SW 1271 (cell line): ENCODE measurements around the gene ZFP14.

Experiments used
- DNase-seq, 2 experiments: peaks; one replicate each; lab custom pipeline; 2025; lab: John Stamatoyannopoulos, UW

The ZFP14 gene

DNA sequence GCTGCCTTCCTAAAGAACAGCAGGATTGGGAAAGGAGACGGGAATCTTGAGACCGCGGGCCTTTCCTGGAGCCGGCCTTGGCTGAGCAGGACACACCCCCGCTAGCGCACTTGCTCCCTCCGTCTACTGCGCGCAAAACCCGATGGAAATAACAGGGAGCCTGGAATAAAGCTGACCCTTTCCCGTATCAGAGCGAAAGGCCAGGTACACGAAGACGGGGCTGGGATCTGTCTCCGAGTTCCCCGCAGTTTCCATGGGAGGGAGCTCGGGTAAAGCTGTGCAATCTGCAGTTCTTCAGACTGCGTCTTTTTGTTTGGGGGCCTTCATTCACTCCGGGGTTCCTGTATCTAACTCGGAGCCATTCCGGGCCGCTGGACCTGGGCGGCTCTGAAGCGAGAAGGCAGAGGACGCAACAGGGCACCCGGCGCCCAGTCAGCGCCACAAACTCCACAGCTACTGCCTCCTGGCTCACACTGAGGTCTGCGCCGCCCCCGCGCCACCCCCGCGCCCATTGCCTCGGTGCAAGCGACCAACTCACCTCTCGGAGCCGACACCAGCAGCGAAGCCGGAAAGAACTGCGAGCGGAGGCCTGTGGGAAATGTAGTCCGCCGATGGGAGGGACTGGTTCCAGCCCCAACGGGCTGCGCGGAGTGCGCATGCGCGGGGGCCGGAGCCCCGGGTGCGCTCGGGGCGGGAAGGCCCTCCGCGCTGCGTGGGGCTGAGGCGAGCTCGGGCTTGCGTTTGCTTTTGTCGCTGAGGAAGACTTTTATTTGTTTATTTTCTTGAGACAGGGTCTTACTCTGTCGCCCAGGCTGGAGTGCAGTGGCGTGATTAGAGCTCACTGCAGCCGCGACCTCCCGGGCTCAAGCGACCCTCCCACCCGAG lies at the start of gene ZFP14:
TSS of gene ZFP14 (minus strand) at position 577 of the 885 bp plus-strand sequence. CDS start 11,309 bp downstream, outside the sequence.
- peak; percentile 75 to 89 for DNase-seq

DNA sequence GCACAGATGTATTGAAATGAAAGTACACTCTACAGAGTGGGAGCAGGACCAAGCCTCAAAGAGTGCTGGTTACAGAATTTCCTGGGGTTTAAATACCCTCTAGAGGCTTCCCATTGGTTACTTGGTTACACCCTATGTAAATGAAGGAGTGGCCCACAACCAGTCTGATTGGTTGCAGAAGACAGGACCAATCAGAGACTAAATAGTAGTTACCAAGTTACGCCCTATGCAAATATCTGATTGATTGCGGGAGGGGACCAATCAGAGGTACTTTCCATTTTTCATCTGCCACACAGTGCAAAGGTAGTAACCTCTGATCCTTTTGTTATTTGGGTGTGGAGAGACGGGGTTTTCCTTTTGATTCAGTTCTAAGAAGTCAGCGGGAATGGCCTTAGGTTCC lies 44.9 kb upstream of the ZFP14 start:
- no peak for DNase-seq

DNA sequence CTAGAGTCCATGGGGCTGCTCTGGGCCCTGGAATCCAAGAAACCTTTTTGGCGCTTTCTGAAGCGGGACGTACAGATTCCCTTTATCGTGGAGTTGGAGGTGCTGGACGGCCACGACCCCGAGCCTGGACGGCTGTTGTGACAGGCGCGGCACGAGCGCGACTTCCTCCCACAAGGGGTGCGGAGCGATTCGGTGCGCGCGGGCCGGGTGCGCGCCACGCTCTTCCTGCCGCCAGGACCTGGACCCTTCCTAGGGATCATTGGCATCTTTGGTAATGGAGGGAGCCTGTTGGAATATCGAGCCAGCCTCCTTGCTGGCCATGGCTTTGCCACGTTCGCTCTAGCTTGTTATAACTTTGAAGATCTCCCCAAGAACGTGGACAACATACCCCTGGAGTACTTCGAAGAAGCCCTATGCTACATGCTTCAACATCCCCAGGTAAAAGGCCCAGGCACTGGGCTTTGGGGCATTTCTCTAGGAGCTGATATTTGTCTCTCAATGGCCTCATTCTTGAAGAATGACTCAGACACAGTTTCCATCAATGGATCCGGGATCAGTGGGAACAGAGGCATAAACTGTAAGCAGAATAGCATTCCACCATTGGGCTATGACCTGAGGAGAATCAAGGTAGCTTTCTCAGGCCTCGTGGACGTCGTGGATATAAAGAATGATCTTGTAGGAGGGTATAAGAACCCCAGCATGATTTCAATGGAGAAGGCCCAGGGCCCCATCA lies 42.9 kb upstream of the ZFP14 start:
- no peak for DNase-seq

DNA sequence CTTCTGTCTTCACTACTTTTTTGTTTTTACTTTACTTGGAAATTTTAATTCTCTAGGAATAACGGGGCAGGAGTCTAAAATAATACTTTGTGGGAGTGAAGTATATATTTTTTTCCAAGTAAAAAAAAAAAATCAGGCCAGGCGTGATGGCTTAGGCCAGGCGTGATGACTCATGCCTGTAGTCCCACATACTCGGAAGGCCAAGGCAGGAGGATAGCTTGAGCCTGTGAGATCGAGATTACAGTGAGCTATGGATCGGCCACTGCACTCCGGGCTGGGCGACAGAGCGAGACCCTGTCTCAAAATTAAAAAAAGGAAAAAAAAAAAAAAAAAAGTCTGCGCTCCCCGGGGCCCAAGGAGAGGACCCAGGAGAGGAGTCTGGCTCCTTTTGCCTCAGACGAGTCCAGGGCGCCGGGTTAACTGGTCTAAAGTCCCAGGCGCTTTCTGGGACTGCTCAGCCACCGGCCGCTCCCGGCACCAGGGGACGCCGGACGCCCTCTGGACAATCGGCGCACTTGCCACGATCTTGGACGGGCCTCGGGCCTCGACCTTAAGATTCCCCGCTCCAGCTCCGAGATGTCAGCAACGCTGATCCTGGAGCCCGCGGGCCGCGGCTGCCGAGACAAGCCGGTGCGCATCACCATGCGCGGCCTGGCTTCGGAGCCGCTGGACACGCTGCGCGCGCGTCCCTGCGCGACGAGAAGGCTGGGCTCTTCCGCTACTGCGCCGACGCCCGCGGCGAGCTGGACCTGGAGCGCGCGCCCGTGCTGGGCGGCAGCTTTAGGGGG lies 42.2 kb upstream of the ZFP14 start:
- no peak for DNase-seq

DNA sequence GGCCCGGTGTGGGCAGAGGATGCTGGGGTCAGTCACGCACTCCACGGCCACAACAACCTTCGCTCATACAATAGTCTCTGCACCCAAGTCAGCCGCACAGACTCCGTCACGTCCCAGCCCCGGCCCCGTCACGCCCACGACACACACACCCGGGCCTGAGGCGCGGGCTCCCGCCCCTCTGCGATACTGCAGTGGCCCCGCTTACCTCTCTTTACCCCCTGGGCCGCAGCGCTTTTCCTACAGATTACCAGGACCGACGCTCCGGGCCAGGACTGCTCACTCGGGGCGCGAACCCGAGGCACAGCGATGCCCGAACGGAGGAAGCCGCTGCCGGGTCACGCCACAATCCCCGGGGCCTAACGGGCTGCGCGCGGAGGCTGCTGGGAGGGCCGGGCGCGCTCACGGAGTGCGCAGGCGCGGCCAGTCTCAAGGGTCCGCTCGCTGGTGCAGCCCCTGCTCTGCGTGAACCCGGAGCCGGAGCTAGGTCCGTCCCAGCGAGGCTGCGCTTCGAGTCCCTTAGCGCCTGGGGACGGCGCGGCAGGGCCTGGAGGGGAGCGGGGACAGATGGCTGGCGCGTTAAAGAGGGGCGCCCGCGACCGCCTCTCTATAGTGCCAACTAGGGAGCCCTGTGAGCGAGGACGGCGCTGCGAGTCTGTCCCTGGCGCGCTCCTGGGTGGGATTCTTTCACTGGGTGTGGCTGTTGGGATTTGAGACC lies 39.4 kb upstream of the ZFP14 start, which contains the start of gene ZFP82:
TSS of gene ZFP82 (minus strand) at position 358 of the 715 bp plus-strand sequence. CDS start 8,855 bp downstream, outside the sequence.
- DNase-seq, result peak; percentile 12 to 65

DNA sequence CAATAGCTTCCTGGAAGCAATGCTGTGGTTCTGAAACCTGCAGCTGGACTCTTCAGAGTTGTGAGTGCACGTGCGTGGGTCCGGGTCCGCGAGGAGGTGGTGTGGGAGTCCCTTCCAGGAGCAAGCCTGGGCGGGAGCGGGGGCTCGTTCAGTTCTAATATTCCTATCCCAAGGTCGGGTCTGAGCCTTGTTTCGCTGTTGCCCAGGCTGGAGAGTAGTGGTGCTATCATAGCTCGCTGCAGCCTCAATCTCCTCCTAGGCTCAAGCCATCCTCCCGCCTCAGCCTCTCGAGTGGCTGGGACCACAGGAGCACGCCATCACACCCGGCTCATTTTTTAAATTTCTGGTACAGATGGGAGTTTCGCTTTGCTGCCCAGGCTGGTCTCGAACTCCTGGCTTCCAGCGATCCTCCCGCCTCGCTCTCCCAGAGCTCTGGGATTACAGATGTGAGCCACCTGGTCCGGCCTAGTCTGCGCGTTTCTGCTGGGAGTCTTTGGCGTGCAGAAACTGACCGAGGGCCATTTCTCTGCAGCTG lies 38.8 kb upstream of the ZFP14 start:
- no peak for DNase-seq

DNA sequence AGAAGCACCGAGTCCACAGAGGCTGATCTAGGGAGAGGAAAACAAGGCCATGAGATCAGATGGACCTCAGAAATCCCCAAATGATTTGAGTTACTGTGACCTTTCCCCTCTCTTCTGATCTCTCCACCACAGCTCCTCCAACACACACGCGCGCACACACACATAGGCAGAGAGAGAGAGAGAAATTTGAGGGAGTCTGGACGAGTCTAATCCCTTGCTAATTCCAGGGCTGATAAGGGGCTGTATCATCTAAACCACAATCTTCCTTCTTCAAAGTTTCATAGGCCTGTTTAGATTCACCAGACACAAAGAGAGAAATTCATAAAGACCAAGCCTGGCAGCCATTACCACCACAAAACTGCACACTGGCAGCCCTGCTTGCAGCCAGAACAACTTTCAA lies 30.8 kb upstream of the ZFP14 start:
- DNase-seq, result no peak

DNA sequence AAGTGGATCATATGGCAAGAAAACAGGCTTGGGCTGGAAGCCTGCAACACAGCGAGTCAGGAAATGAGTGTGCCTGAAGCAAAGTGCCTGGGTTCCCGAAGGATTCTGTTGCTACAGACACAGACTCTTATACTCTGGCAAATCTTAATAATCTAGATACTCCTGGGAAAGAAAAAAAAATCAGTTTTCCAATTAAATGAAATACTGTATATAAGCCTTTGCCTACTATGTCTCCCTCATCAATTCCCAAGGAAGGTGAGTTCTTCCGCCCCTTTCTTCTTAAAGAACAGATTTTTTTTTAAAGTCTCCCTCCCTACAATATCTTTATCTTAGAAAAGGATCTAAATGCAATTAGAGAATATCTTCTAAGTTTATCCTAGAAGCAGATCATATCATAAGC lies 29.1 kb upstream of the ZFP14 start:
- DNase-seq, result no peak

DNA sequence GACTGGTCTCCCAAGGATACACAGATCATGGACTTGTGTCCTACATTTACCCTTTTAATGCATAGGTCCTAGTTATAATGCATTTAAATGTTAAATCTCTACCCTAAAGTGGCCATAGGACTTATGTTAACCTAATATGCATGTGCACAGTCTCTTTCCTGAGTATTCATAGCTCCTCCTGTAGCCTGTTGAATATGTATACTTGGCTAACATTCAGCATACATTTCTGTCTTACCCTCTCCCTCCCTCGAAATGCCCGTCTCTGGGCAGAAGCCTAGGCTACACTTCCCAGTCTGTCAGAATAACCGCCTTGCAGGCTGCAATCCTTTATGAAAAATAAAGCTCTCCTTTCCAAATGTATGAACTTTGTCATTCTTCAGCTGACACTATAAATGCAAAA lies 25.5 kb upstream of the ZFP14 start:
- DNase-seq, result no peak

DNA sequence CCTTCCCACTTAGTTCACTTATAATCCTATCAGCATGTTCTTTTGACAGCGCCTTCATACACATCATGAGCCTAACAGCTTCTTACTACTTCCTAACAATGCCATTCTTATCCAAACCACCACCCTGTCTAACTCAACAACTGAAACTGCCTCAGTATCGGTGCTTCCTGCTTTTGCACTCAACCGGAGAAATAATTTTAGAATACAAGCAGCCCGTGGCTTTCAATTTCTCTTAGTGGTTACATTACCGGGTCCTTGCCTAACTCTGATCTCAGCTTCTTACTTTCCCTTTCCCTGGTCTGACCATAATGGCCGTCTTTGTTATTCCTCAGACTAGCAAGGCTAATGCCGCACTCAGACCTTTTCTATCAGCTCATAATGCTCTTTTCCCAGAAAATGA lies 22.5 kb upstream of the ZFP14 start:
- DNase-seq, result no peak

DNA sequence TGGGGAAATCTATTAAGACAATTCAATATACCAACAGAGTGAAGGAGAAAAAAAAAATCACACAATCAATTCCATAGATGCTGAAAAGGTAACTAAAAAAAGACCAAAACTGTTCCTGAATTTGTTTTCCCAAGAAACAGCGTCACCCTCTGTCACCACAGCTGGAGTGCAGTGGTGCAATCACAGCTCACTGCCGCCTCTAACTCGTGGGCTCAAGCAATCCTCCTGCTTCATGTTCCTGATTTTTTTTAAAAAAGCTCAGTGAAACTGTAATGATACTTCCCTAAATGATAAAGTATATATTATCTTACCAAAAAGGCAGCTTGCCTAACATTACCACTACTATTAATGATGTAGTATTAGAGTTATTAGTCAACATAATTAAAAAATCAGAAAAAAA lies 19.6 kb upstream of the ZFP14 start:
- no peak for DNase-seq

DNA sequence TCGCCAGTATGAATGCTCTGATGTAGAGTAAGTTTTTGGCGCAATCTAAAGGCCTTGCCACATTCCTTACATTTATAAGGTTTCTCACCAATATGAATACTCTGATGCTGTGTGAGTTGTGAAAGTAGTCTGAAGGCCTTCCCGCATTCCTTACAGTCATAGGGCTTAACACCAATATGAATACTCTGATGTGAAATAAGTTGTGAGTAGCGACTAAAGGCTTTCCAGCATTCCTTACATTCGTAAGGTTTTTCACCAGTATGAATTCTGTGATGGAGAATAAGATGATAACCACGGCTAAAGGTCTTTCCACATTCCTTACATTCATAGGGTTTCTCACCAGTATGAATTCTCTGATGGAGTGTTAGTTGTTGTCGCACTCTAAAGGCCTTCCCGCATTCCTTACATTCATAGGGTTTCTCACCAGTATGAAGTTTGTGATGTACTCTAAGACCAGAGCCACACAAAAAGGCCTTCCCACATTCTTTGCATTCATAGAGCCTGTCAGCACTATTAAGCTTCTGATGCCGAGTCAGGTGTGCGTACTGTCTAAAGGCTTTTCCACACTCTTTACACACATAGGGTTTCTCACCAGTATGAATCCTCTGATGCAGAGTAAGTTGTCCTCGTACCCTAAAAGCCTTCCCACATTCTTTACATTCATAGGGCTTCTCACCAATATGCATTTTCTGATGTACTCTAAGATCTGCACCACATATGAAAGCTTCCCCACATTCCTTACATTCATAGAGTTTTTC lies 14.1 kb upstream of the ZFP14 start:
- no peak for DNase-seq

DNA sequence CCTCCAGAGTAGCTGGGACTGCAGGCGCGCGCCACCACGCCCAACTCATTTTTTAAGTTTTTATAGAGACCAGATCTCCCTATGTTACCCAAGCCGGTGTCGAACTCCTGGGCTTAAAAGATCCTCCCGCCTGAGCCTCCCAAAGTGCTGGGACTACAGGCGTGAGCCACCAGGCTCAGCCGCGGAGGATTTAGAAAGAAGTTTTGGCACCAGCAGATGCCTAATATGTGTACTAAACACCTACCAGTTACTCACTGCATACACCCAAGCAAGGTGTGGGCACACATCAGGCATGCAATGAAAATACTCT lies 464 bp upstream of the ZFP14 start:
- no peak for DNase-seq

DNA sequence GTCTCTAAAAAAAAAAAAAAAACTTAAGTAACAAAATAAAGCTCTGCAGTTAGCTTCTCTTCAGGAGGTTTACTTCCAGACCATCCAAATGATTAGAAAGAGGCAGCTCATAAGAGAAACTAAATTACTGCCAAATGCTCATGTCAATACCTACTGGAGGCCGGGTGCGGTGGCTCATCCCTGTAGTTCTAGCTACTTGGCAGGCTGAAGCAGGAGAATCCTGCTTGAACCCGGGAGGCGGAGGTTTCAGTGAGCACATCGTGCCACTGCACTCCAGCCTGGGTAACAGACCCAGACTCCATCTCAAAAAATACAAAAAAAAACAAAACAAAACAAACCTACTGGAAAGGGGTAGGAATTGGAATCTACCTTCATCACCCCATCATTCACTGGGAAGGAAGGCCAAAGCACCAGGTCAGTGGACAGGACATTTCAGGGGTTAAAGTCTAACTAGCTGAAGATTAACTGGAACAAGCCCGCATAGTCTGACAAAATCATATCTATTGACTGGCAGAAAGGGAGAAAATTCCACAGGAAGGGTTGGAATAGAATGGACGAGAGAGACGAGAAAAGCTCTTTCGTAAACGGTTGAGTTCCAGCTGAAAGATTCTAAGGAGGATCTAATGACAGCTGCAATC lies 1.3 kb downstream of the ZFP14 start:
- DNase-seq, result no peak

DNA sequence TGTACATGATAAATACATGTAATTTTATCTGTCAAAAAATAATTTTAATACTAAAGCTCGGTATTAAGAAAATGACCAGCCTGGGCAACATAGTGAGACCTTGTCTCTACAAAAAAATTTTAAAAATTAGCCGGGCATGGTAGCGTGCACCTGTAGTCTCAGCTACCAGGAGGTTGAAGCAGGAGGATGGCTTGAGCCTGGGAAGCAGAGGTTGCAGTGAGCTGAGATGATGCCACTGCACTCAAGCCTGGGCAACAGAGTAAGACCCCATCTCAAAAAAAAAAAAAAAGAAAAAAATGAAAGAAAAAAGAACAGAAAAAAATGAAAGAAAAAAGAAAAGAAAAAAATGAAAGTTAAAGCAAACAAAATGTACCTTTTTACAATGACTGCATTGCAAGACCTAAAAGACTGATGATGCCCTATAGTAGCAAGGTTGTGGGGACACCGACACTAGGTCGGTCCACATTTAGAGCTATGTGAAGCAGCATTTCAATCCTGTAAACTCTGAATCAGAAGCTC lies 5.3 kb downstream of the ZFP14 start:
- no peak for DNase-seq

DNA sequence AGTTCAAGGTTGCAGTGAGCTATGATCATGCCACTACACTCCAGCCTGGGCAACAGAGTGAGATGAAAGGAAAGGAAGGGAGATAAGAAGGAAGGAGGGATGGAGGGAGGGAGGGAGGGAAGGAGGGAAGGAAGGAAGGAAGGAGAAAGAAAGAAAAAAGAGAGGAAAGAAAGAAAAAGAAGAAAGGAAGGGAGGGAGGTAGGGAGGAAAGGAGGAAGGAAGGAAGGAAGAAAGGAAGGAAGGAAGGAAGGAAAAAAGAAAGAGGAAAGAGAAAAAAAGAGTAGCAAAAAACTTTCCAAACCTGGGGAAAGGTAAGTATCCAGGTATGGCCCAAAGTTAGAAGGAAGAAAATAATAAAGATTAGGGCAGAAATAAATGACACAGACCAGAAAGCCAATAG lies 7.1 kb downstream of the ZFP14 start:
- DNase-seq, result no peak

DNA sequence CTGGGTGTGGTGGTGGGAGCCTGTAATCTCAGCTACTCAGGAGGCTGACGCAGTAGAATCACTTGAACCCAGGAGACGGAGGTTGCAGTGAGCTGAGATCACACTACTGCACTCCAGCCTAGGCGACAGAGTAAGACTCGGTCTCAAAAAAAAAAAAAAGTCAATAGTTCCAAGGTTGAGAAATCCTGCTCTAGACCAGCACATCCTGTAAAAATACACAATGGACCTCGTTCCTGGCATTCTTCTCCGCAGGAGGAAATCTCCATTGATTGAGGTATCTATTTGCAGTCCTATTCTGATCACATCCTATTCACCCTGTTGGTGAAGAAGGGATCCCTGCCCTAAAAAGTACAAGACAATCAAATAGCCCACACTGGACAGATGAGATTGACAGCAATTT lies 15.2 kb downstream of the ZFP14 start:
- no peak for DNase-seq

DNA sequence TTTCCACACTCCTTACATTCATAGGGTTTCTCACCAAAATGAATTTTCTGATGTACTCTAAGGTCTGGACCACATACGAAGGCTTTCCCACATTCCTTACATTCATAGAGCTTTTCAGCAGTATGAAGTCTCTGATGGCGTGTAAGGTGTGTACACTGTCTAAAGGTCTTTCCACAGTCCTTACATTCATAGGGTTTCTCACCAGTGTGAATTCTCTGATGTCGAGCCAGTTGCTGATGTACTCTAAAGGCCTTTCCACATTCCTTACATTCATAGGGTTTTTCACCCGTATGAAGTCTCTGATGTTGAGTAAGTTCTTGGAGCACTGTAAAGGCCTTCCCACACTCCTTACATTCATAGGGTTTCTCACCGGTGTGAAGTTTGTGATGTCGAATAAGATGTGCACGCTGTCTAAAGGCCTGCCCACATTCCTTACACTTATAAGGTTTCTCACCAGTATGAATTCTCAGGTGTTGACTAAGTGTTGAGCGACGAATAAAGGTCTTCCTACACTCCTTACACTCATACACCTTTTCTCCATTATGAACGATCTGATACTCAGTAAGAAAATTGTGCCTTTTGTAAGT lies 38.1 kb downstream of the ZFP14 start:
- no peak for DNase-seq

DNA sequence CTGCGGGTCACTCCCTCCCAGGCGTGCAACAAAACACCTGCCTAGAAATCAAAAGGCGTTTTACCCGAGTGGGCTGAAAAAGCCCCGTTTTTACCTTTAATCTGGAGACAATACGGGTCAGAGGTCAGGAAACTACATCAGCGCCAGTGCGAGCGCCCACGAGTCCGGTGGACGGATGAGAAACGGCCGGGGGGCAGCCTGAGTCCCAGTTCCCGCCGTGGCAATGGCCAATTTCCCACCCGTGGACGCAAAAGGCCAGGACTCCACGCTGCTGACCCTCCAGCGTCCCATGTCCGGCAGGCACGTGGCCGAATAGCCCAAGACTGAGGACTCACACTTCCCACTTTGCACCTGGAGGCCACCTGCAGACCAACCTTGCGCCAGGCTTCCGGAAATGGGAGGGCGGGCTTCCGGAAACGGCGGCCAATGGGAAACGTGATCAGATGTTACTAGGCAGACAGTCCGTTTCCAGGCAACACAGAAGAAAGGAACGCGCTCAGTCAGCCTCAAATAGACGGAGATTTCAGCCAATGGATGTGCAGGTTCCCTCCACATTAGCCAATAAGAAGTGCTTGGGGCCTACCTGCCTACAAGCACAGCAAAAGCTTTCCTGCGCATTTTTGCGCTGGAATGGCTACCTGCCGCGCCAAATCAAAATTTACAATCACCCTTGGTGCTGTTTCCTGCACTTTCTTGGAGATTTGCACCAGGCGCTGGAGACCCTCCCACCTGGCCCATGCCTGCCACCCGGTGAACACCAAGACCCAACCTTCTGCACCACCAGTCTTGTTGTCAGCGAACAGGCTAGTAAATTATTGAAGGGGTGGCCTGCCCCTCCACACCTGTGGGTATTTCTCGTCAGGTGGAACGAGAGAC lies 47.4 kb downstream of the ZFP14 start:
- no peak for DNase-seq
